Midbrain (tissue), 1 donor: ENCODE measurements around the gene ARHGAP22.

Experiments
- DNase-seq: peaks from one replicate; lab custom pipeline; 2025; lab: John Stamatoyannopoulos, UW

ARHGAP22 gene

DNA sequence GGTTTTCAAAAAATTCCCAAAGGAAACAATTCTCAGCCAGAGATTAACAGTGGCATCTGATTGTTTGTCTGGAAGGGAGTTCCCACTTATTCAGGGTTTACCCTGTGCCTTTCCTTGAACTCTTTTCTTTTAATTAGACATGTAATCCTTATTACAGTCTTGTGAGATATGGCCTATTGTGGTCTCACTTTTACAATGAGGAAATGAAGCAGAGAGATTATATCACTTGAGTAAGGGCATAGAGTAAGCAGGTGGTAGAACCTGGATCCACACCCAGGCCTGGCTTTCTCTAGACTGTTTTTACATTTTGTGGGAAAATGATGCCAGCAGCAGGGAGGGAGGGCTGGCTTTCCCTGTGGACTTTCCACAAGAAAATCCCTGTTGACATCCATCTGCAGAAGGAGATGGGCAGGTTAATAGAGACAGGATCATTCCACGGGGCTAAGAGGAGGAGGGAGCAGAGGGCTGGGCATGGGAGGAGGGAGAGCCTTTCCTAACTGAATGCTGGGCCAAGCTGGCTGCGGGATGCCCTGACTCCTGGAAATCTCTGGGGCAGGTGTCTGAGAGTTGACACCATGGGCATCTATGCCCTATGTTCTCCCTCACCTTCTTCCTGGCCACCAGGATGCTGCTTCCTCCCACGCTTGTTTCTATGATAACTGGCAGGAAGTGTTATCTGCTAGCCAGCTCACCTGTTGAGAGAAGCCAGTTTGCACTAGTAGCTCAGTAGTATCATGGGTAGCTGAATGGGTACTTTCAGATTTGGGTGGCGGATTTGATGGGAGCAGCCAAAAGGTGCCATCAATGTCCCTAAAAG is 28.7 kb upstream of the ARHGAP22 start:
- no peak for DNase-seq

- no peak for DNase-seq
These were observed 27.3 kb upstream of the ARHGAP22 start for GRCh38 chr10:48632166-48632565.

DNA sequence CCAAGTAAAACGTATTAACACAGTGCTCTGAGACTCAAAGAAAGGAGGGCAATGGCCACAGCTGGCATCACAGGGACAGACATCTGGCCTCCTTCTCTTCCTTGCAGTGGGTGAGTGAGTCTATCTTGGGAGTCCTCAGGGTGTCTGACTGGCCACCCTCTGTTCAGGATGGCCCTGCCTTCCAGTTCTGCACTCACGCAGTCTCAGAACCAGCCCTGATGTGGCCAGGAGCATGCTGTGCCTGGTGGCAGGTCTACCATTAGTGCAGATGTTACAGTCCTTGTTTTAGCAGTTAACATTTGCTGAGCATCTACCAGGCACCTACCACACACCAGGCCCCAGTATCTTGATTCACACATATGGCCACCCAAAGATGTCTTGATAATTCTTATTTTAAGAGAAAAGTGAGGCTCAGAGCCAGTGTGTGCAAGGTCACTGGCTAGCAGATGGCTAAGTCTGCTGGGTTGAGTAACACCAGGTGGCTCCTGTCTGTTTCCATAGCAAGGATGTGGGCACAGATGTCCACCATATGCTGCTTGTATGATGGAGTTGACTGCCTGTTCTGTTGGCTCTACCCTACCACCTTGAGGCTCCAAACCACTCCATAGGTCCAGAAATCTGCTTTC is 23.2 kb upstream of the ARHGAP22 start:
- DNase-seq: no peak

- no peak for DNase-seq
These were observed 22.3 kb upstream of the ARHGAP22 start for GRCh38 chr10:48626986-48627731.

DNA sequence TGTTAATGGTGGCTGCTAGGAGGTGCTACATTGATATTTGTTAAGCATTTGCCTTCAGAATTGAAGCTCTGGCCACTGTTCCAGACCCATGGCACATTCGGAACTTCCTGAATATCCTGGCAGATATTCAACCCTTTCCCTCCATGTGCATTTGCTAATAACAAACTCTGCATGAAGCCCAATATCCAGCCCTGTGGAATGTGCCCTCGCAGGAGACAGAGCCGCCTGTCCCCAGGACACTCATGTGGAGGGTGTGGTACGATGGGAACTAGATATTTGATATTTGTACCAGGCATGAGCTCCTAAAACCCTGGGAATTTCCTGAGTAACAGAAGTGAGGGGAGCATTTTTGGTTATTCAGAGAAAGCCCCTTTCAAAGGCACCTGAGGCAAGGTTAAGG is 21.6 kb upstream of the ARHGAP22 start:
- DNase-seq: no peak

DNA sequence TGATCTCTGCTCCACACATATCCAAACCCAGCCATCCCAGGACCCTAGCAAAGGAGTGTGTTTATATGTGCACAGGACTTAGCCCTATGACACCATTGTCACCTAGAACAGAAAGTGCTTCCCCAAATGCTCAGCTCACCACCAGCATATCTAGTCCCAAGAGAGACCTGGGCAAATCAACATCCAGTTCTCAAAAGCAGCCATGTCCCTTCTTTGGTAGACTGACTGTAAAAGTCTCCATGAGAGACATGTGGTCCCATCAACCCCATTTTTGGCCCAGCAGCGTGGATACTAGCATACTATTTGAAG is 20.9 kb upstream of the ARHGAP22 start:
- DNase-seq: no peak

DNA sequence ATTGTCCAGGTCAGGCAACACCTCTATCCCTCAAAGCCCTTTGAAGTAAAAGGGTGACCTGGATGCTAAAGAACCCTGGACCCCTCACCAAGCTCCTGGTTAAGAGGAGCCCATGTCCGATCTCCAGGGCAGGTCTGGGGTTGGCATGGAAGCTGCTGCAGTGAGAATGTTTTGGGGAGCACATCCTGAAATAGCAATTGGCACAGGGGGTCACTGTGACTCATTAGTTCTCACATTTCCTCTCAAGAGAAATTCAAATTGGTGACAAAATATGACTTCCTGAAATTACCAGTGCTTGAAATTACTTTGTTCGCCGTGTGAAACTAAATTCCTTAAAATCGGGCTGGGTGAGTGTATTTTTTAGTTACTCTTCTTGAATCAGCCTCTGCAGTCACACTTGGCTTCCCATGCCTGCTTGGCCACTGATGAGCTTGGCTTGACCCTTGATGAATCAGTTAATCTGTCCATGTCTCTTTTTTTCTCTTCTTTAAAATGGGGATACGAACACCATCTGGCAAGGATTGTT is 18.8 kb upstream of the ARHGAP22 start:
- DNase-seq: no peak

DNA sequence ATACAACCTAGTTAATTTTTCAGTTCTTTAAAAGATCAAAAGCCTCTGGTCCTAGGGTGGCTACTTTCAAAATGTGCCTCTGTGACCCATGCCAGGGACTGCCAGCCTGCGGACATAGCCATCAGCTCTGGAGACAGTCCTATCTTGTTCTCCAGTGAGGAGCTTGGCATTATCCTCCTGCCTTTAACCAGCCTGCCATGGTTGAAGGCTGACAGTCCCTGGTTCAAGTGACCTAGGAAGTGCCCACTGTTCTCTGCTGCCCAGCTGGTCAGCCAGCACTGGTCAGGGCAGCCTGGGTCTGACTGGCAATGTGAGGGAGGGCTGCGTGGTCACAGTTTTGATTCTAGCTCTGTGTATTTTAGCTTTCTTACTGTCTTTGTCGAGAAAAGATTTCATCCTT is 18.1 kb upstream of the ARHGAP22 start:
- DNase-seq: no peak

DNA sequence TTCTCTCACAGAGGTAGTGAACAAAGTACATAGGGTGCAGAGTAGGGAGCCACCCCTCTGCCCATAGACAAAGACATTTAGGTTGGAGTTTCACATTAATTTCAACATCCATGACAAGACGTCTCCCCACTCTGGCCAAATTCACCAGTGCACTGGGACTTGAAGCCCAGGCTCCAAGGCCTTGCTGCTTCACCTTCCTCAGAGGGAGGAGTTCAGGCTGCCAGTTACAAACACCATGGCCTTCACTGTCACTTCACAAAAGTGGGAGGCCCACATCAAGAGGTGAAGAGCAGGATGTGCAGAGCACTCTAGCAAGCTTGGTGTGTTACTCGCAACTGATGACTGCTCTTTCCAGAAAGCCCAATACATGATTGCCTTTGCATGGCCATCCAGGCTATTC is 15.8 kb upstream of the ARHGAP22 start:
- no peak for DNase-seq

- DNase-seq: no peak
These were observed 11.6 kb upstream of the ARHGAP22 start for GRCh38 chr10:48616436-48616835.

- no peak for DNase-seq
These were observed 9.9 kb upstream of the ARHGAP22 start for GRCh38 chr10:48614481-48615390.

GRCh38 chr10:48613016-48613415 is 8.1 kb upstream of the ARHGAP22 start:
- DNase-seq: no peak

DNA sequence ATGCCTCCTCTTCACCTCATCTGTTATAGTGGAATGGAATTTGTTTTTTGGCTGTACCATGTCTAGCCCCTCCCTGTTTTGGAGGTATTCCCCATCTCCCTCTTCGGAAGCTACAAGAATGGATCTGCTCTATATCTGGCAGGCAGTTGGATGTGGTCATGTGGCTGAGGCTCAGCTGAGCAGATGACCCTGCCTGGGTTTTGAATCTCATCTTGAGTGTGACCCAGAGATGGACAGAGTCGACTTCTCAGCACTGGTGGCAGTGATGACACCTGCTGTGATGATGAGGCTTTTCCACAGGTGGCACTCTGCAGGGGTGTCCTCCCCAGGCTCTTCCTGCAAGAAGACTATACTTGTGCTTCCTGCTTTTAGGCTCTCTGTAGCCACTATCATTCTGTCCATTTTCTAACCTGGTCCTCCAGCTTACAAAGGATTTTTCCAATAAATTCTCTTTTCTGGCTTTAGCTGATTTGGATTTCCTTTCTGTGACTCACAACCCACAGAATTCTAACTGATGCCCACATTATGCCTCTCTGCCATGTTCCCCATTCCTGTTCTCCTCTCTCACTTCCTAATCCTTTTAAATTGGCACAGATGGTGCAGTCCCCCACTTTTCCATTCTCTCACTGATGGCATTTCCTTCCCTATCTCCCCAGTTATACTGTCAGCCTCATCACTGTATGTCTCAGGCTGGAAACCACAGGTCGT is 7.5 kb upstream of the ARHGAP22 start:
- no peak for DNase-seq

DNA sequence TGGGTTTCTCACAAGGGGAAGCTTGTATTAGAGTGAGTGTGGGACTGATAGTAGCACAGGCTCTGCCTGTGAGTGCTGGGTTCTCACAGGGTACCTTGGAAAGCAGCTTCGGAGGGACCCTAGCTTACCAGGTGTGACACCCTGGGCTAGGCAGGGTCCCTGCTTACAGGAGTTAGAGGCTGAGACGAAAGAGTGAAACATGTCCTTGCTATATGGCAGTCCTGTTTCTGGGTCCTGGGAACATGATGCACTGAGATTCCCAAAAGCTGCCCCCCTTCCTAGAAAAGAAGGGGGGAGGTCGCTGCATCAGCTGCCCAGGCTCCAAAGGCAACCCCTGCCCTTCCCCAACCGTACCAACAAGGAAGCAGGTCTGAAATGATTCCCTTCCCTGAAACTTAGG is 6.3 kb upstream of the ARHGAP22 start:
- no peak for DNase-seq

DNA sequence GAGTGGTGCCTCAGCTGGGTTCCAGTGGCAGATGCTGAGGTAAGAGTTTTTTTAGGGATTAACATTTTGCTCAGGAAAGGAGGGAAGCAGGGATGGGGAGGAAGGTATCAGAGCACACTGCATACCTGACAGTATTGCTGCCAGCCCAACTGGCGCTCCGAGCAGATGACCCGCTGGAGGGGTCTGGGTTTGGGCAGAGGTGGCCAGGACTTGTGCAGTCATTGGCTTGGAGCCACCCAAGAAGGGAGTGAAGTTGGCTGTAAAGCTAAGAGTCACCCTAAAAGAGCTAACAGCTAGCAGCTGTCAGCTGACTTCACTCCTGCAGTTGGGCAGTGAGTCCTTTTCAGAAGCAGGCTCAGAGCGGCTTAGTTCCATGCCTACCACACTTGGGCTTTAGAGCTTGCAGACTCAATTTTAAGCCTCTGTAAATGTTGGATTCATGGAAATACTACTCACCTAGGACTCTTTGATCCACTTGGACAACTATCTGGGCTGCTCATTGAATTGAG is 5.8 kb upstream of the ARHGAP22 start:
- DNase-seq: no peak

DNA sequence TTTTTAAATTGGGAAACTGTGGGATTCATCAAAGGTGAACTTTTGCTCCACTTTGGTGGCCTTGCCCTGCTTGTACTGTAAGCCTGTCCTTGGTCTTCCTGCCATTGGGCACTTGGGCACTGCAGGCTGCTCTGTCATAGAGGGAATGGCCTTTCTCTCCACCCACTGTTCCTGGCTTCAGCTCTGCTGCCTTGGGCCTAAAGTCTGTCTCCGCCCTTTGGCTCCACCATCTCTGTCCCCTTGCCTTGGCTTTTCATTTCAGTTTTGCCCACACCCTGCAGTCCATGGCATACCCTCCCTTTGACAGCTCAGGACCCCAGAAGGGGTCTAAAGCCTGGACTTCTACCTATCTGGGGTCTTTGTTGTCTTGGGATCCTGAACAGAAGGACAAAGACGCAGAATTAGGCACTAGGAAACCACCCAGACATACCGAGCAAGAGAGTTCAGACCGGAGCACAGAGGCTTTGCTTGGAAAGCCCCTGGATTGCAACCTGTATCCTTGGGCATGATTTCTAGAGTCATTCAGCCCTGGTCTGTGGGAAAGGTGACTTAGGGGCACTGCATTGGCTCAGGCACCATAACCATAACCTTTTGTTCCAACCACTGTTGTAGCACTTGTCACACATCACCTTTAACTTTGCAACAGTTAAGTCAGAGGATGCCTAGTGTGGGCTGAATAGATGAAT is 5.2 kb upstream of the ARHGAP22 start:
- no peak for DNase-seq

GRCh38 chr10:48609441-48609840 is 4.6 kb upstream of the ARHGAP22 start:
- DNase-seq: no peak

DNA sequence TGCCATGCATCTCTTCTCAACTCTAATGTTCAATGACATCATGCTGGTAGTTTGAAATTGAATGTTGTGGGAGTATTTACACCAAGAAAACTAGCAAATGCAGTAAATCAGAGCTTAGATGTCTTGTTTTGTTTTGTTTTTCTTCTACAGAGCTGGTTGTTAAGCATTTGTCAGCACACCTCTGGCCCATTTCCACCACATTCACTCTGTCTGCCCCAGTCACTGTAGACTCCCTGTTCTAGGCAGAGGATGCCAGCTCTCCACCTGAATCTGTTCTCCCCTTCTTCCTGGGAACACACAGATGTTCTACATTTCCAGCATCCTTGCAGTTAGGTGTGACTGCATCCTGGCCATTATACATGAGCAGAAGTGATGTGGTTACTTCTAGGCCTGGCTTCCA is 4.1 kb upstream of the ARHGAP22 start:
- no peak for DNase-seq

DNA sequence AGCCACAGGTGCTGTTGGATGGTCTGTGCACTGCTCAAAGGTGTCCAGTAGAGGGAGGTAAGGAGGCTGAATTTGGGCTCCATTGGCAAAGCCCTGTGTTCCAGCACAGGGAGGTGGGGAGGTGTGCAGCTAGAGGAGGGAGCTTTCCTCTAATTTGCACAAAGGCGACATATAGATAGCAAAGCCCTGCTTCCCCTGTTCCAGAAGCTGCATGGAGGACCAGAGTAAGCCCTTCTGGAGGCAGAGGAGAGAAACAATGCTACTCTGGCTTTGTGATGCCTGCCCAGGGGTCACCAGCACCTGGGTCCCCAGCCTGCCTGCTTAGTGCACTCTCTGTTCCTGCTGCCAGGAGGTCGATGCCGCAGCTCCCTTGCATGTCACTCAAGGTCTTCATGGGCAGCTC is 3.4 kb upstream of the ARHGAP22 start:
- peak; percentile 21 for DNase-seq
